Endothelial cell of umbilical vein (primary cell): Measurements from ENCODE around the gene ISG15.

Experiments used
- CTCF ChIP-seq, 2 donors: IDR thresholded peaks; 1 replicate in 1 of 2; 2 replicates in 1 of 2; pipeline ENCODE4 v1.5.1; 2011; ENCODE audit warnings: low read length in 2 of 2, mild to moderate bottlenecking in 2 of 2, moderate library complexity in 2 of 2, control low read depth in 1 of 2, inconsistent platforms in 1 of 2, low read depth in 1 of 2; ENCODE audit not compliant: insufficient read depth in 1 of 2; ENCODE audit errors: extremely low read depth in 1 of 2
- EZH2 ChIP-seq: IDR thresholded peaks from 2 replicates; pipeline ENCODE4 v1.6.1; 2012; ENCODE audit warnings: borderline replicate concordance, low read depth, mild to moderate bottlenecking, moderate library complexity, low read length, inconsistent platforms; ENCODE audit not compliant: severe bottlenecking
- FOS ChIP-seq: IDR thresholded peaks from 2 replicates; pipeline ENCODE4 v1.6.1; 2011; ENCODE audit warnings: mild to moderate bottlenecking, low read length, moderate library complexity, borderline replicate concordance; ENCODE audit not compliant: insufficient read depth
- JUN ChIP-seq: IDR thresholded peaks from 2 replicates; pipeline ENCODE4 v1.6.1; 2011; ENCODE audit warnings: borderline replicate concordance, low read depth; ENCODE audit not compliant: insufficient read length, insufficient read depth
- MAX ChIP-seq: IDR thresholded peaks from 2 replicates; pipeline ENCODE4 v1.6.1; 2011; ENCODE audit not compliant: insufficient read depth, insufficient read length
- POLR2A ChIP-seq: IDR thresholded peaks from 2 replicates; pipeline ENCODE4 v1.6.1; 2012; ENCODE audit warnings: low read depth, mild to moderate bottlenecking, control low read depth, low read length
- POLR2AphosphoS5 ChIP-seq: IDR thresholded peaks from 2 replicates; pipeline ENCODE4 v1.6.1; 2012; ENCODE audit warnings: low read depth, mild to moderate bottlenecking, control low read depth, low read length, moderate library complexity; ENCODE audit not compliant: insufficient read depth

- TF ChIP-seq JUN: no peak
- TF ChIP-seq POLR2A: no peak
- TF ChIP-seq CTCF (IDR thresholded peaks at IDR 0.05; ENCODE audit: extremely low read depth in 1 of 2, insufficient read depth in 1 of 2, low read depth in 1 of 2, low read length in 2 of 2): no peak
- TF ChIP-seq POLR2AphosphoS5: no peak
- no peak for TF ChIP-seq EZH2
- no peak for TF ChIP-seq FOS
- TF ChIP-seq MAX: no peak
Observed at GRCh38 chr1:993379-993995, 19.8 kb upstream of the ISG15 start.
